GM12865 (cell line): ENCODE results near the gene GRK5.
A peak's percentile ranks its signal among the peaks of the same experiment; 100 is the strongest.

Experiments
- DNase-seq: peaks from one replicate; pipeline ENCODE4 v3.0.0; 2010; ENCODE audit warnings: low read depth
- H3K4me3 ChIP-seq: 2 replicates; pipeline ENCODE4 v1.5.1; 2011; ENCODE audit warnings: mild to moderate bottlenecking, low read depth, low read length, control low read depth
- CTCF ChIP-seq: IDR thresholded peaks from 2 replicates; pipeline ENCODE4 v1.5.1; 2011; ENCODE audit warnings: low read length, control low read depth, low read depth, inconsistent platforms; ENCODE audit not compliant: insufficient read depth; ENCODE audit errors: missing control alignments

The GRK5 gene

GRCh38 chr10:119496273-119496672 lies 288.9 kb downstream of the GRK5 start:
- peak; percentile 65 for DNase-seq
- no peak for TF ChIP-seq CTCF
- H3K4me3 ChIP-seq: no peak overlapping the region

- DNase-seq: no peak
- TF ChIP-seq CTCF: no peak
- H3K4me3 ChIP-seq: no peak overlapping the region
These were observed 289.9 kb downstream of the GRK5 start for GRCh38 chr10:119497243-119497642.

- H3K4me3 ChIP-seq: no peak overlapping the region
- TF ChIP-seq CTCF: no peak
- DNase-seq: no peak
These were observed 291.7 kb downstream of the GRK5 start for GRCh38 chr10:119498889-119499676.

- no peak overlapping the region for H3K4me3 ChIP-seq
- no peak for DNase-seq
- no peak for TF ChIP-seq CTCF
These were observed 292.3 kb downstream of the GRK5 start for GRCh38 chr10:119499677-119500002.

GRCh38 chr10:119500123-119500795 lies 292.9 kb downstream of the GRK5 start:
- TF ChIP-seq CTCF: no peak
- H3K4me3 ChIP-seq: no peak overlapping the region
- no peak for DNase-seq

GRCh38 chr10:119500821-119501220 lies 293.4 kb downstream of the GRK5 start:
- no peak for DNase-seq
- TF ChIP-seq CTCF: no peak
- H3K4me3 ChIP-seq: no peak overlapping the region
